Activated CD8-positive, alpha-beta memory T cell treated with anti-CD3 and anti-CD28 coated beads for 24 hours (primary cell): ENCODE results near the gene MACROD2.
"Not testable (repeated sequence)": the region's sequence is repeated elsewhere in the genome, so short reads cannot be mapped to it uniquely, and the experiment has no call there.

Experiments
- DNase-seq: peaks from one replicate; pipeline ENCODE4 v3.0.0-alpha.2; 2020

The MACROD2 gene

DNA sequence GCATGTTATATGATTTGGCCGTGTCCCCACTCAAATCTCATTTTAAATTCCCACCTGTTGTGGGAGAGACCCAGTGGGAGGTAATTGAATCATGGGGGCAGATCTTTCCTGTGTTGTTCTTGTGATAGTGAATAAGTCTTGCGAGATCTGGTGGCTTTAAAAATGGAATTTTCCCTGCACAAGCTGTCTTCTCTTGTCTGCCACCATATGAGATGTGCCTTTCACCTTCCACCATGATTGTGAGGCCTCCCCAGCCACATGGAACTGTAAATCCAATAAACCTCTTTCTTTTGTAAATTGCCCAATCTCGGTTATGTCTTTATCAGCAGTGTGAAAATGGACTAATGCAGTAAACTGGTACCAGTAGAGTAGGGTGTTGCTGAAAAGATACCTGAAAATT lies 986.2 kb downstream of the MACROD2 start:
- not testable (repeated sequence) for DNase-seq

GRCh38 chr20:14982324-14982723 lies 987.0 kb downstream of the MACROD2 start:
- not testable (repeated sequence) for DNase-seq

- DNase-seq, result no peak
Observed at GRCh38 chr20:14984305-14984704, 989.0 kb downstream of the MACROD2 start.

- DNase-seq, result no peak
Observed at GRCh38 chr20:14984768-14985622, 989.7 kb downstream of the MACROD2 start.

DNA sequence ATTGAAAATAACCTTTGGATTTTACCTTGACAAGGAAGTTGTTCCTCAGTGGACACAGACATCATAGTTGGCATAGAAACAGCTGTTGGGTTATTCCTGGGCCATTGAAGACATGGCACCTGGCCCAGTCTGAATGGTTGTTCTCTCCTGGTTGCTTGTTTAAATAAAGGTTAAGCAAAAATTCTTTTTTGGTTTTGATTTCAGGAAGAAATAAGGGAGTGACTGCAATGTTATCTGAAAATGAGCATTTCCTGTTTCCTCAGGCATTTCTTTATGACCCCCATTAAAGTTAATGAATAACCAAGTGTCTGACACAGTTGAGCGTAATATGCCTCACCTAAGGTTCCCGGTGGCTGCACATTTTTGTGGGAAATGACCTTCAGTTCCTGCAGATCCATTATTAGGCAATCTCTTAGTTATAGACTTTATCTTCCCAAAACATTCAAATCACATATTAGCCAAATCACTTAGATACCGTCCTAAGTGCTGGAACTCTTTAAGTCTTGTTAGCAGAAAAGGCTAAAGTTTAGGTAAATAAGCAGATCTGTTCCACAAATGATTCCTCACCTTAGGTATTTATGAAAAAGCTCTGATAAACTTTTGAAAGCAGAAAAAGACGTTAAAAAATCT lies 990.8 kb downstream of the MACROD2 start:
- DNase-seq, result no peak

GRCh38 chr20:14986656-14987055 lies 991.3 kb downstream of the MACROD2 start:
- no peak for DNase-seq

DNA sequence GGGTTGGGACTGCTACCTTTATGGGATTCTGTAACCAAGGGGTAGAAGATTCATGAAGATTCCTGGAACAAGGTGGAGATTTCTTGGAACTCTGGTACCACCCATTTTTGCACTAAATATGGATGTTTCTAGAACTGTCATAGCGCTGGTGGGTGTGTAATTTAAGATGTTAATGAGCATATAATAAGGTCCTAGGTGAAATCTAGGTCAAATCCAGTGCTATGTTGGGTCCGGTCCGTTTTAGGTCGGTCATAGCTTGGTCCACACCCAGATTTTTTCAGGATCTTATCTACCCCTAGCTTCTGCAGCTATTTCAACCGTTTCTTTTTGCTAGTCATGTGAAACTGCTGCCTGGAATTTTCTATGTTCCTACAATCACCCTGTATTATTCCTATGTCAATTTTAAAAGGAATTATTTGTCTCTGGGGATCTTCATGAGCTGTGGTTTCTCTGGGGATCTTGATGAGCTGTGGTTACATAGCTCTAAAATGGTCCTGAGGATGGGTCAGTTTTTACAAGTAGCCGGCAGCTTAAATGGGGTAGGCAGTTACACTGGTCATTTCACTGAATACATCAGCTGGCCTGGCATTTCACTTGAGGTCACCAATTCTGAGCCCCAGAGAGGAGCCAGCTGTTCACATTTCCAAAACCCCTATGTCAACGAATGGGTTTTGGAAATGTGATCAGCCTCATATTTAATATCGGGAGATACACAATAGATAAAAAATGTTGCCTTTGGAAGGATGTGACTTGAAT lies 994.4 kb downstream of the MACROD2 start:
- DNase-seq, result no peak

DNA sequence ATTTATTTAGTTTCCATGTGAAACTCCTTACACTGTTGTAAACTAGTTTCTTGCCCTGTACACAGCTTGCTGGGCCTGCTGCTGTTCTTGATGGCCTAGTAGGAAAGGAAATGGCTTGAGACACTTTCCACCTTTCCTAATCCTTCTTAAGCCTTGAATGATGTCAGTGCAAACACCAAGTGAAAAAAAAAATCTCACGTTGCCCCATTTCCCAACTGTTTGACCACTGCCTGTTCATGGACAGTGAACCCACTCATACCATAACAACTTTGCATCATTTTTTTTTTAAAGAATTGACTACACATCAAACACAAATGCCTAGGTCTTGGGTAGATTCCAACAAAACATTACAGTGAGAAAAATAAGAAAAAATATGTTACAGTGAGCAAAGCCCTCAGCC lies 995.7 kb downstream of the MACROD2 start:
- no peak for DNase-seq

DNA sequence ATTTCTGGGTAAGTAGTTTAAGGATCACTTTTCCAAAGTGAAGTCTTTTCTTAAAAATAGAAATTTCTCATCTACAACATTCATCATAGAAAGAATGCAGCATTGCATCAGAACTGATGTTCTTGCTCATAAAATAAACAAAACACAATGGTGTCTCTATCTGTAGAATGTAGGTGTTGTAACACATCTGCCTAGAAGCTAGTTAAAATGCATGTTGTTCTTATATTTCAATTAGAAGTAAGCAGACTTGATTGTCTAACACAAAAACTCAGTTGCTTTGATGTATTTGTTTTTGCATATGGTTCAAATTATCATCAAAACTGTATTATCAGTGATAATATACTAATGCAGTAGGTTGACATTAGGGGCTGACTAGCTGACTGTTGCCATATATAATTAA lies 996.8 kb downstream of the MACROD2 start:
- no peak for DNase-seq

GRCh38 chr20:14992961-14993360 lies 997.6 kb downstream of the MACROD2 start:
- no peak for DNase-seq

DNA sequence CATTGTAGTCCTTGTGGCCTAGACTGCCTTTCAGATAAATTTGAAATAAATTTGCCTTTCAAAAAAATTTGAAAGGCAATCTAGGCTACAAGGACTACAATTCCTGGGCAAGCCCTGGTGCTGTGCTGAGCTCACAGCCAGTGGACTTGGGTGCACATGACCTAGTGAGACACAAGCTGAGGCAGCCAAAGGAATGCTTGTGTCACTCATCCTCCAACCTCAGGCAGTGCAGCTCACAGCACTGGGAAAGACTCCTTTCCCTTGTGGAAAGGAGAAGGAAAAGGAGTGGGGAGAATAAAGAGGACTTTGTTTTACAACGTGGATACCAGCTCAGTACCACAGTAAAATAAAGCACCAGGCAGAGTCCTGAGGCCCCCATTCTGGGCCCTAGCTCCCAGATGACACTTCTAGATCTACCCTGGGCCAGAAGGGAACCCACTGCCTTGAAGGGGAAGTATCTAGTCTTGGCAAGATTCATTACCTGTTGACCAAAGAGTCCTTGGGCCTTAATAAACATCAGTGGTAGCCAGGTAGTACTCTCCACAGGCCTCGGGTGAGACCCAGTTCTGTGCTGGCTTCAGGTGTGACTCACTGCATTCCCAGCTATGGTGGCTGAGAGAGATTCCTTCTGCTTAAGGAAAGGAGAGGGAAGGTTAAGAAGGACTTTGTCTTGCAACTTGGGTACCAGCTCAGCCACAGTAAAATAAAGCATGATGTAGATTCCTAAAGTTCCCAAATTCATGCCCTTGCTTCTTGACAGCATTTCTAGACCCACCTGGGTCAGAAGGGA lies 1001.8 kb downstream of the MACROD2 start:
- DNase-seq, result no peak

DNA sequence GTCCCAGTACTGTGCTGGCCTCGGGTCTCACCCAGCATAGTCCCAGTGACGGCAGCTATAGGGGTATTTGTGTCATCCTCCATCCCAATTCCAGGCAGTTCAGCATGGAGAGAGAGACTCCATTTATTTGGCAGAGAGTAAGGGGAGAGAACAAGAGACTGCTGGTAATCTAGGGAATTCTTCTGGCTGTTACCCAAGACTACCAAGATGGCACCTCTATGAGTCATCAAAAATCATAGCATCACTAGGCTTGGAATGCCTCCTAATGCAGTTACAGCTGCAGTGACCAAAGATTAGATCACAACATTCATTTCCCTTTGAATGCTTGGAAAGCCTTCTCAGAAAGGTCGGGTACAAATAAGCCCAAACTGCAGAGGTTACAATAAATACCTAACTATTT lies 1002.5 kb downstream of the MACROD2 start:
- DNase-seq, result no peak

GRCh38 chr20:15005300-15005986 lies 1010.1 kb downstream of the MACROD2 start:
- no peak for DNase-seq

DNA sequence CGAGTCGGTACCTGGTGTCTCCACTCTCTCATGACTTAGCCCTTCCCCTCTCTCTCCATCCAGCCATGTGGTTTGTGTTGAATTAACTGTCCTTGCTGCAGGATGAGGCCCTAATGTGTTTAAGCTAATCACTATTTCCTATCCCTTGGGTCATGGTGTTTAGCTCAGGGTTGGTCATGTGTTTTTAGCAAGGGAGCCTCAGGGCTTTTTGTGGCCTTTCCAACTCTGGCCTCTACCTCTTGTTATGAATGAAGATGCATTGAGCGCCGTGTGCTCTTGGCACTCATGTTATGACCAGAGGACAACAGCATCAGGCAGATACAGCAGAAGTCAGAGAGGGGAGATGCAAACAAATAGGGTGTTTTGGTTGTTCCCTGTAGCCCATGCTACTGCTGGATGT lies 1016.3 kb downstream of the MACROD2 start:
- DNase-seq, result no peak

DNA sequence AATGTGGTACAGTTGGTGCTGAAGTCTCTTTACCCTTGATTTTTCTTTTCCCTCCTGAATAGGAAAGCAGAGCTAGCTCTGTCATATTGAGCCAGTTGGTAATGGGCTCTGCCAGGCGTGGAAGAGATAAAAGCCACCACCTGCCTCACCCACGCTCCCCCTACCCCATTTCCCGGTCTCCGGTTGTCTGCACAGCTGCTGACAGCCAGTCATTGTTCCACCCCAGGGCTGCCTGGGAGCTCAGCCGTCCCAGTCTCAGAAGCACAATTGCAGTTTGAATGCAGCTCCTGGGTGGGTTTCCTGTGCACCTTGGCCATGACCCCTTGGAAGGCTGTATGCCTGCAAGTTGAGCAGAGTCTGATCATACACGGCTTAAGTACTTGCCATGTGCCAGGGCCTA lies 1017.2 kb downstream of the MACROD2 start:
- DNase-seq, result no peak

DNA sequence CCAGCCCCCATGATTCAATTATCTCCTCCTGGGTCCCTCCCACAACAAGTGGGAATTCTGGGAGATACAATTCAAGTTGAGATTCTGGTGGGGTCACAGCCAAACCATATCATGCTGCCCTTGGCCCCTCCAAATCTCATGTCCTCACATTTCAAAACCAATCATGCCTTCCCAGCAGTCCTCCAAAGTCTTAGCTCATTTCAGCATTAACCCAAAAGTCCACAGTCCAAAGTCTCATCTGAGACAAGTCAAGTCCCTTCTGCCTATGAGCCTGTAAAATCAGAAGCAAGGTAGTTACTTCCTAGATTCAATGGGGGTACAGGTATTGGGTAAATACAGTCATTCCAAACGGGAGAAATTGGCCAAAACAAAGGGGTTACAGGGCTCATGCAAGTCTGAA lies 1021.6 kb downstream of the MACROD2 start:
- DNase-seq, result not testable (repeated sequence)

GRCh38 chr20:15018966-15019365 lies 1023.6 kb downstream of the MACROD2 start:
- no peak for DNase-seq

- no peak for DNase-seq
Observed at GRCh38 chr20:15020845-15021244, 1025.5 kb downstream of the MACROD2 start.

DNA sequence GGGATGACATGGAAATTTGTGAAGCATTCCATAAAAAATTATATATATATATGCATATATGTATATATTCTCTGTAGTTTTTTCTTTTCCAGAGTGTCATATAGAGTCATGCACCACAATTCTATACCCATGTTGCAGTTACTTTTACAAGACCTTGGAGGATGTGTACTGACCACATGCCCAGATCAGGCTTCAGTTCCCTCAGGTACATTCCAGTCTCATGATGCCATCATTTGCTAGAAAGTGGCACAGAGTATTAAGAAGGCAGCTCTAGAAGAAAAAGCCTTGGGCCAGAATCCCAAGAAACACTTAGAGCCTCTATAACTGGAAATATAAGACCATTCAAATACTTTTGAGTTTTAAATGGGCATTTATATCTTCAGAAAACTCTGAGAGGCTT lies 1027.6 kb downstream of the MACROD2 start:
- no peak for DNase-seq

DNA sequence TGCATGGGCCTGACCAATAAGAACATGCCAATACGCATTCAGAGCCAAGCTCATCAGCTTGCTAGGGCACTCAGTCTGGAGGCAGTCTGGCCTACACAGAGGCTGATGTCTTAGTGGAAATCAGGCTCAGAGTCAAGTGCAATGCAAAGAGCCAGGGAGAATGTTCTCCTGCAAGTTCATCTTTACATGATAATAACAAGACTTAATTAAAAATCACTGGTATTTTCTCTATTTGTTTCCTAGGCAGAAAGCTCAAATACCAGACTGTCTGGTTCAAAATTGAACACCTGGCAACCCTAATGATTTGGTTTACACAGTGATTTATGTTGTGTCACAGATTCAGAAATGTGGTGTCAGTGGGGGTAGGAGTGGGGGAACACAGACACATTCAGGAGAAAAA lies 1031.4 kb downstream of the MACROD2 start:
- no peak for DNase-seq

DNA sequence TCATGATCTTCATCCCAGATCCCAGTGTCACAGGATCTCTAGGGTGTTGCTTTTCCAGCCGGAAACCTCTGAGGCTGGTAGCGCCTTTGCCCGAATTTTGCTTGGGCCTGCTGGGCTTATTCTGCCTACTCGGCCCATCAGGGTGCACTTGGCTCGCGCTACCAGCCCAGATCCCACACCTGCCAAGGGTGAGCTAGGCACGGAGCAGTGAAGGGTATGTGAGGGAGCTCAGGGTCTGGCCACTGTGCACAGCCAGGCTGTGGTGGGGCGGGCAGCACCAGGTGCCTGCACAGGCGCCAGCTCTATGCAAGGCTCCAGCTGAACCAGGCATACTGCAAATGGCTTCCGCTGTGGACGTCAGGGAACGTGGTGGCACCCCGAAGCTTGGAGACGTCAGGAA lies 1035.5 kb downstream of the MACROD2 start:
- no peak for DNase-seq
